ENCODE data around the gene CLEC9A. TPM values are rescaled to one million over a fixed set of nuclear protein-coding genes. Genes with fewer than 3 reads are reported as not detected.

Gene CLEC9A
- total and polyA plus RNA-seq, 9 of the 15 experiments (the other 6 are each of a cell fraction or from before 2014, with no cell fraction given), result not detected

DNA sequence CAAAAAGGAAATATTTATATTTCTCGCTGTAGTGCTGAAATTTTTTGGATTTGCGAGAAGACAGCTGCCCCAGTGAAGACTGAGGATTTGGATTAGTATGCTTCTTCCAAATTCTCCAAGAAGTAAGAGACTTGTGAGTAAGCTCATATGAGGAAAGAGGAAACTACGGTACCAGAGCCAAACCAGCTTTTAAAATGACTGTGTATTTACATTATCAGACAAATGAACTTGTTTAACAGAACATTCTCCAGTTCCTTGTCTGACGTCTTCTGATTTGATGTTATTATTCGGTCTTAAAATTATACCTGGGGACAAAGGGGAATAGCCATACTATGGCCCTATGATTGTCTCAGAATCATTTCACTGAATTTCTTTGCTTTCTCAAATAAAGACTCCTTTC is 12.1 kb upstream of the CLEC9A start:
- WGBS (ENCODE audit: insufficient coverage, low coverage, missing lambda C conversion rate), result 2% methylated on average over 5 of the region's 5 CpGs
- H3K4me2 ChIP-seq (ENCODE audit: insufficient read depth, low read length), result no peak overlapping the region
- FAIRE-seq (no peak), ATAC-seq (no peak), DNase-seq (ENCODE audit: extremely low read depth in 1 of 4, low spot score in 3 of 4) (no peak)
- ChIA-PET POLR2A (no interaction called here), CTCF (ENCODE audit: low intra/inter-chr PET ratio) (no interaction called here)
- H4K20me1 ChIP-seq (replicated peaks; ENCODE audit: control insufficient read depth, insufficient read depth, low read length), result no peaks in the 10 kb centered on the region
- intact Hi-C loops (cut with micrococcal nuclease) (no loop called here), in situ Hi-C loops (cut with MboI) (no loop called here)
- no peaks in the 10 kb centered on the region for H3K9me3 ChIP-seq (replicated peaks; ENCODE audit: control insufficient read depth, insufficient read depth, low read depth, low read length)
- H3K79me2 ChIP-seq (ENCODE audit: control insufficient read depth, insufficient read depth, low read length), result no peaks in the 10 kb centered on the region
- BruUV-seq (replicated peaks), result no TSS peak
- no peak for TF ChIP-seq CEBPG (CRISPR knock-in tag; IDR thresholded peaks at IDR 0.05)
- TF ChIP-seq CEBPG (tag; conservative IDR thresholded peaks at IDR 0.05 in 1 of 2, IDR thresholded peaks at IDR 0.05 in 1 of 2), result no peak
- TF ChIP-seq ELF4 (CRISPR knock-in tag; IDR thresholded peaks at IDR 0.05), result no peak
- TF ChIP-seq STAT5B (CRISPR knock-in tag; IDR thresholded peaks at IDR 0.05), result no peak
- no peak for TF ChIP-seq ESRRA (IDR thresholded peaks at IDR 0.05; ENCODE audit: borderline replicate concordance, low read depth)
- TF ChIP-seq MTA3 (IDR thresholded peaks at IDR 0.05; ENCODE audit: borderline replicate concordance), result no peak
- no peak for TF ChIP-seq SMARCA5 (IDR thresholded peaks at IDR 0.05)
- no peak for TF ChIP-seq HNRNPLL (IDR thresholded peaks at IDR 0.05; ENCODE audit: low read depth, low read length, poor library complexity, severe bottlenecking)
- no peak for TF ChIP-seq CBX3 (IDR thresholded peaks at IDR 0.05; ENCODE audit: borderline replicate concordance in 1 of 2, low read length in 2 of 2)
- TF ChIP-seq, protein P1, sequence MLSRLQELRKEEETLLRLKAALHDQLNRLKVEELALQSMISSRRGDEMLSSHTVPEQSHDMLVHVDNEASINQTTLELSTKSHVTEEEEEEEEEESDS (CRISPR knock-in tag; IDR thresholded peaks at IDR 0.05), result no peak
- H3K36me3 ChIP-seq (ENCODE audit: control insufficient read depth, insufficient read depth, low read length), result no peaks in the 10 kb centered on the region
- H3K27ac ChIP-seq (ENCODE audit: extremely low read depth, low read depth, low read length), result no peak overlapping the region
- no peaks in the 10 kb centered on the region for H3K9me1 ChIP-seq (ENCODE audit: control insufficient read depth, insufficient read depth, low read length)
- H3K27me3 ChIP-seq (ENCODE audit: control insufficient read depth in 2 of 2, insufficient read depth in 2 of 2, low read length in 2 of 2), result no peaks in the 10 kb centered on the region
- no peaks in the 10 kb centered on the region for H3K4me1 ChIP-seq (replicated peaks in 1 of 2; ENCODE audit: control insufficient read depth in 2 of 2, insufficient read depth in 2 of 2, low read length in 2 of 2)
- H2AFZ ChIP-seq (ENCODE audit: low read depth, low read length), result no peak overlapping the region
- no peak overlapping the region for H3K4me3 ChIP-seq
- H3K9ac ChIP-seq (ENCODE audit: insufficient read depth in 1 of 2, low read depth in 2 of 2, low read length in 2 of 2), result no peak overlapping the region
